GM12878 (cell line): ENCODE results near the gene GTF3C1. TPM values are rescaled to one million over a fixed set of nuclear protein-coding genes. Genes with fewer than 3 reads are reported as not detected.

Experiments used
- ATAC-seq: fragments of 200-7000 bp; cut with Tn5 transposase; 3 replicates; pipeline ENCODE4 v1.9.1; 2020; ENCODE audit warnings: mild to moderate bottlenecking, moderate library complexity
- BruUV-seq: library from RNA; stranded (reverse); fragments of 400-500 nt; replicated peaks from 2 replicates; lab custom pipeline; 2021; lab: Mats Ljungman, UMichigan
- CTCF ChIA-PET: fragments of 300-600 bp; sonication (Branson Sonifier 250); formaldehyde crosslinking; extraction: SDS; loops from one replicate; lab custom pipeline; 2021; ENCODE audit warnings: inconsistent platforms; lab: Yijun Ruan, JAX
- POLR2A ChIA-PET: fragments of 350-600 bp; formaldehyde crosslinking; extraction: SDS; loops from one replicate; lab custom pipeline; 2021; ENCODE audit warnings: inconsistent platforms; lab: Charles Lee
- RAD21 ChIA-PET: fragments of 300-600 bp; sonication (Branson Sonifier 250); formaldehyde crosslinking; loops from one replicate; lab custom pipeline; 2023; ENCODE audit warnings: antibody characterized with exemption; ENCODE audit not compliant: unreplicated experiment; lab: Charles Lee
- SMC1A ChIA-PET: fragments of 300-600 bp; sonication (Branson Sonifier 250); formaldehyde crosslinking; loops from one replicate; lab custom pipeline; 2023; ENCODE audit not compliant: unreplicated experiment, uncharacterized antibody; lab: Charles Lee
- DNase-seq: peaks from one replicate; pipeline ENCODE4 v3.0.0-alpha.2; 2011; ENCODE audit warnings: low read depth, low spot score
- FAIRE-seq: peaks from 3 replicates; lab custom pipeline; 2011; peaks lifted over from hg19 to GRCh38; lab: Jason Lieb, UNC
- H2AFZ ChIP-seq: 2 replicates; pipeline ENCODE4 v1.6.0; 2011; ENCODE audit warnings: low read depth, low read length, control low read depth; ENCODE audit not compliant: control insufficient read depth
- H3K27ac ChIP-seq: 2 replicates; pipeline ENCODE4 v1.5.1; 2011; ENCODE audit warnings: control low read depth; ENCODE audit not compliant: control insufficient read depth, insufficient read depth
- H3K27me3 ChIP-seq, 2 experiments: replicated peaks in 1 of 2; 2 replicates each; pipeline versions ENCODE4 v1.6.0 to v1.6.1; 2011; ENCODE audit warnings: low read length in 1 of 2; ENCODE audit not compliant: control insufficient read depth in 2 of 2, insufficient read depth in 2 of 2
- H3K36me3 ChIP-seq, 2 experiments: 2 replicates each; pipeline ENCODE4 v1.5.1; 2011; ENCODE audit warnings: low read length in 1 of 2; ENCODE audit not compliant: control insufficient read depth in 2 of 2, insufficient read depth in 2 of 2
- H3K4me1 ChIP-seq: 2 replicates; pipeline ENCODE4 v1.6.1; 2011; ENCODE audit warnings: mild to moderate bottlenecking, low read length, moderate library complexity, mixed read lengths; ENCODE audit not compliant: control insufficient read depth, insufficient read depth
- H3K4me2 ChIP-seq: 2 replicates; pipeline ENCODE4 v1.6.0; 2011; ENCODE audit warnings: control low read depth; ENCODE audit not compliant: control insufficient read depth, insufficient read depth
- H3K4me3 ChIP-seq: fragments of 200-600 bp; sonication (generic); 2 replicates; pipeline ENCODE4 v1.5.1; 2016
- H3K79me2 ChIP-seq: 2 replicates; pipeline ENCODE4 v1.6.0; 2011; ENCODE audit warnings: low read length; ENCODE audit not compliant: control insufficient read depth, insufficient read depth
- H3K9ac ChIP-seq: 2 replicates; pipeline ENCODE4 v1.8.0; 2011; ENCODE audit warnings: low read length, control low read depth, mixed read lengths; ENCODE audit not compliant: control insufficient read depth, insufficient read depth
- H3K9me3 ChIP-seq: replicated peaks from 3 replicates; pipeline ENCODE4 v1.5.1; 2011; ENCODE audit warnings: mild to moderate bottlenecking, low read length; ENCODE audit not compliant: control insufficient read depth, insufficient read depth
- H4K20me1 ChIP-seq: 2 replicates; pipeline ENCODE4 v1.6.0; 2011; ENCODE audit not compliant: control insufficient read depth, insufficient read depth
- CHD1 ChIP-seq: IDR thresholded peaks from 2 replicates; pipeline ENCODE4 v1.6.1; 2012; ENCODE audit warnings: low read depth, low read length, improper control_type of control experiment
- ESRRA ChIP-seq: IDR thresholded peaks from 2 replicates; pipeline ENCODE4 v1.6.1; 2012; ENCODE audit warnings: mild to moderate bottlenecking, low read length, improper control_type of control experiment
- NFXL1 ChIP-seq: fragments of 450-650 bp; IDR thresholded peaks from 2 replicates; pipeline ENCODE4 v1.6.1; 2017; ENCODE audit warnings: antibody characterized with exemption, mild to moderate bottlenecking, borderline replicate concordance
- RCOR1 ChIP-seq: conservative IDR thresholded peaks from 2 replicates; pipeline ENCODE4 v1.6.1; 2012; ENCODE audit warnings: low read depth, low read length, improper control_type of control experiment
- RFX5 ChIP-seq: IDR thresholded peaks from 2 replicates; pipeline ENCODE4 v1.6.1; 2011; ENCODE audit warnings: low read depth, low read length, improper control_type of control experiment
- YBX1 ChIP-seq: fragments of 450-650 bp; IDR thresholded peaks from 2 replicates; pipeline ENCODE4 v1.6.1; 2016; ENCODE audit warnings: antibody characterized with exemption
- WGBS: methylation state at CpG from one replicate; pipeline ENCODE4 v1.1.6; 2016; ENCODE audit warnings: low lambda C conversion rate; ENCODE audit not compliant: insufficient replicate concordance, insufficient coverage; ENCODE audit errors: missing lambda C conversion rate; 5-methylcytosine and 5-hydroxymethylcytosine counted together
- in situ Hi-C: fragments of 300-500 bp; cut with MboI; formaldehyde crosslinking; loops from 9 replicates; pipeline ENCODE4 v1.14.3; 2018; ENCODE audit warnings: mixed read lengths
- intact Hi-C: fragments of 100-400 bp; cut with micrococcal nuclease; formaldehyde crosslinking; loops from one replicate; pipeline ENCODE4 v1.14.2; 2022; ENCODE audit not compliant: unreplicated experiment
- polyA plus RNA-seq, 11 experiments: library from polyadenylated mRNA; depleted of rRNA in 4 of 11; unstranded in 6 of 11; stranded (reverse) in 5 of 11; fragments of >200 nt; fragmentation: Nextera tagmentation in 4 of 11; fragmentation: Illumina TruSeq in 1 of 11; extraction: Ambion mirVana in 4 of 11; extraction: Trizol in 1 of 11; gene quantifications; 1 replicate in 1 of 11; 2 replicates in 10 of 11; pipeline versions ENCODE4 v1.2.1 to v1.2.3, GENCODE V29; 2011 to 2016; ENCODE audit warnings: inconsistent platforms in 2 of 11, missing spikeins in 2 of 11, low read depth in 1 of 11
- total RNA-seq, 4 experiments: library from RNA; depleted of rRNA in 3 of 4; stranded (reverse); fragments of >200 nt in 3 of 4; fragmentation: Illumina TruSeq in 1 of 4; extraction: Trizol in 1 of 4; gene quantifications; 2 replicates each; pipeline versions ENCODE4 v1.2.1 to v1.2.3, GENCODE V29; 2013 to 2021
- TF ChIP-seq, protein P1 (sequence below): fragments of 450-650 bp; IDR thresholded peaks from 2 replicates; pipeline ENCODE4 v1.6.1; 2017; ENCODE audit warnings: low read depth, mild to moderate bottlenecking, moderate library complexity

Gene GTF3C1
- total and polyA plus RNA-seq, 10 of the 15 experiments (the other 5 are each of a cell fraction or from before 2014, with no cell fraction given), result 0.98 to 60.9 (median 34.3) TPM

GRCh38 chr16:27447301-27447700 is 102.4 kb downstream of the GTF3C1 start:
- ATAC-seq, result no peak
- Histone ChIP-seq H2AFZ (no peak overlapping the region), H3K4me2 (no peak overlapping the region), H3K9ac (no peak overlapping the region), H3K79me2 (no peaks in the 10 kb centered on the region)
- TF ChIP-seq RCOR1 (no peak), ESRRA (no peak), YBX1 (no peak), CHD1 (no peak), RFX5 (no peak), NFXL1 (no peak)
- TF ChIP-seq, protein P1, sequence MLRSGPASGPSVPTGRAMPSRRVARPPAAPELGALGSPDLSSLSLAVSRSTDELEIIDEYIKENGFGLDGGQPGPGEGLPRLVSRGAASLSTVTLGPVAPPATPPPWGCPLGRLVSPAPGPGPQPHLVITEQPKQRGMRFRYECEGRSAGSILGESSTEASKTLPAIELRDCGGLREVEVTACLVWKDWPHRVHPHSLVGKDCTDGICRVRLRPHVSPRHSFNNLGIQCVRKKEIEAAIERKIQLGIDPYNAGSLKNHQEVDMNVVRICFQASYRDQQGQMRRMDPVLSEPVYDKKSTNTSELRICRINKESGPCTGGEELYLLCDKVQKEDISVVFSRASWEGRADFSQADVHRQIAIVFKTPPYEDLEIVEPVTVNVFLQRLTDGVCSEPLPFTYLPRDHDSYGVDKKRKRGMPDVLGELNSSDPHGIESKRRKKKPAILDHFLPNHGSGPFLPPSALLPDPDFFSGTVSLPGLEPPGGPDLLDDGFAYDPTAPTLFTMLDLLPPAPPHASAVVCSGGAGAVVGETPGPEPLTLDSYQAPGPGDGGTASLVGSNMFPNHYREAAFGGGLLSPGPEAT, result no peak
- TF ChIP-seq, all 136 proteins: peak for 0
- Histone ChIP-seq H3K9me3 (no peaks in the 10 kb centered on the region; the same call in 1 of the 3 replicates), H3K27ac (no peak overlapping the region), H3K27me3 (no peaks in the 10 kb centered on the region), H4K20me1 (no peaks in the 10 kb centered on the region), H3K36me3 (peaks cover 54 to 56% of the 10 kb centered on the region in 2 experiments), H3K4me3 (no peak overlapping the region), H3K4me1 (peaks cover 50% of the 10 kb centered on the region)
- DNase-seq (no peak), FAIRE-seq (no peak)
- in situ Hi-C loops (no loop called here), intact Hi-C loops (no loop called here)
- SMC1A ChIA-PET, result interaction anchor here (0.5 to 1.5 kb wide), 4 partner anchors 19 to 126 kb away, joined by 3 to 5 read pairs (median 3); no protein-coding TSS in a partner anchor
- RAD21 ChIA-PET, result interaction anchor here (0.6 to 9.5 kb wide), 3 partner anchors 19 to 43 kb away, joined by 3 to 145 read pairs (median 8); partner anchors contain the start of gene IL21R
- CTCF ChIA-PET, result interaction anchor here (9.7 kb wide), 1 partner anchor 77 kb away, joined by 106 read pairs; no protein-coding TSS in a partner anchor
- WGBS, result 28% methylated on average over 5 of the region's 5 CpGs
- POLR2A ChIA-PET, result interaction anchor here (0.8 to 8.4 kb wide), 3 partner anchors 20 to 43 kb away, joined by 3 to 132 read pairs (median 4); partner anchors contain the start of gene IL21R
- no TSS peak for BruUV-seq
